SK-N-DZ (cell line): Measurements from ENCODE around the gene EEF2KMT. TPM values are rescaled to one million over a fixed set of nuclear protein-coding genes. Genes with fewer than 3 reads are reported as not detected.
A peak's percentile ranks its signal among the peaks of the same experiment; 100 is the strongest.
"Not testable (repeated sequence)": the region's sequence is repeated elsewhere in the genome, so short reads cannot be mapped to it uniquely, and the experiment has no call there.

ENCODE experiments used
- DNase-seq: peaks from one replicate; pipeline ENCODE4 v3.0.0-alpha.2; 2015; ENCODE audit warnings: low spot score
- polyA plus RNA-seq, 2 experiments: library from polyadenylated mRNA; depleted of rRNA; stranded (reverse); fragments of >200 nt; gene quantifications; 2 replicates each; pipeline ENCODE4 v1.2.3, GENCODE V29; 2014

EEF2KMT gene
- polyA plus RNA-seq (2014; cell fraction: cytosol; rRNA removed): 19.8 and 25.1 TPM in 2 replicates
- polyA plus RNA-seq (2014; cell fraction: nucleus; rRNA removed): 18.3 and 19.6 TPM in 2 replicates

GRCh38 chr16:5097470-5098220, at the start of gene EEF2KMT:
Gene EEF2KMT, minus strand, starts transcription at chr16:5097795. Its CDS starts 56 bp downstream, at chr16:5097739.
- DNase-seq: peak; percentile 99

DNA sequence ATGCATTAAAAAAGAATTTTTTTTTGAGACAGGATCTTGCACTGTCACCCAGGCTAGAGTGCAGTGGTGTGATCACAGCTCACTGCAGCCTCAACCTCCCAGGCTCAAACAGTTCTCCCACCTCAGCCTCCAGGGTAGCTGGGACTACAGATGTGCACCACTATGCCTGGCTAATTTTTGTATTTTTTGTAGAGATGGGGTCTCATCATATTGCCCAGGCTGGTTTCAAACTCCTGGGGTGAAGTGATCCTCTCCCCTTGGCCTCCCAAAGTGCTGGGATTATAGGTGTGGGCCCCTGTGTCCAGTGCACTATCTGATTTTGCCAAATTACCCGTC, 47.0 kb upstream of the EEF2KMT start:
- not testable (repeated sequence) for DNase-seq

DNA sequence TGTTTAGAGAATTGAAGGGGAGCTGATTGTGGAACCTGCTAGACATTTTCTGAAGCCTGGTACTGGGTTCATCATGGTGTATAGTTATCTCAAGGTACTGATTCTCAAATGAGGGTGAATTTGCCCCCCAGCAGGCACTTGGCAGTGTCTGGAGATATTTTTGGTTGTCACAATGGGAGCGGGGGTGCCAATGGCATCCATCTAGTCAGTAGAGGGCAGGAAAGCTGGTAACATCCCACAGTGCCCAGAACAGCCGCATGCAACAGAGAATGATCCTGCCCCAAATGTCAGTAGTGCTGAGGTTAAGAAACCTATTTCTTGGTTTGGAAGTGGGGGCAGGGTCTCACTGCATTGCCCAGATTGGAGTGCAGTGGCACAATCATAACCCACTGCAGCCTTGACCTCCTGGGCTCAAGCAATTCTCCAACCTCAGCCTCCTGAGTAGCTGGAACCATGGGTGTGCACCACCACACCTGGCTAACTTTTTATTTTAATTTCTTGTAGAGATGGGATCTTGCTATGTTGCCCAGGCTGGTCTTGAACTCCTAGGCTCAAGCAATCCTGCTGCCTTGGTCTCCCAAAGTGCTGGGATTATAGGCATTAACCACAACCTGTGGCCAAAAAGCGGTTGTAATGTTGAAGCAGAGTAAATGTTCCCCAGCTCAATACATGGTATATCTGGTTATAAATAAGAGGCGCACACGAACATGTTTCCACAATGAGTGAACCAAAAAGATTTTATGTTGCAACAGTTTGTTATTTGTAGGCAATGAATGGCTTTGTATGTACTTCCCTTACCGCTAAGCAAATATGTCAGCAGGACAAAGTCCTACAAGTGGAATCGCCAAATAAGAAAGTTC, 46.4 kb upstream of the EEF2KMT start:
- no peak for DNase-seq

DNA sequence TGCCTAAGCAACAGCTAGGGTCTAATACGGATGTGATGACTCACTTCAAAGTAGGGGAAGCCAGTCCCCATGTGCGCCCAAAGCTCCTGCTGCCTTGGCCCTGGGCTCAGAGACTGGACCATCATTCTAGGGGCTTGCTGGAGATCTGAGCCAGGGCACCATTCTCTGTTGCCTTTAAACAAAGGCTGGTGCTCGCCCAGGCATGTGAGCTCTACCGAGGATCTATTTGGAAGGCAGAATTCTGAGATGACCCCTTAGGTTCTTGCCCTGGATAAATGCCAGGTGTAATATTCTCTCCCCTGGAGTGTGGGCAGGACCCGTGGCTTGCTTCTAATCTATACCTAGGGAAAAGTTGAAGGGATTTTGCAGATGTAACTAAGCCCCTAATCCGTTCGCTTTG, 42.6 kb upstream of the EEF2KMT start:
- not testable (repeated sequence) for DNase-seq

- DNase-seq: not testable (repeated sequence)
Observed at GRCh38 chr16:5134739-5135452, 37.3 kb upstream of the EEF2KMT start.

- DNase-seq: not testable (repeated sequence)
Observed at GRCh38 chr16:5132915-5133600, 35.5 kb upstream of the EEF2KMT start.

- DNase-seq: not testable (repeated sequence)
Observed at GRCh38 chr16:5131467-5132004, 33.9 kb upstream of the EEF2KMT start.

- peak; percentile 42 for DNase-seq
Observed at GRCh38 chr16:5117300-5118087, 19.9 kb upstream of the EEF2KMT start.

DNA sequence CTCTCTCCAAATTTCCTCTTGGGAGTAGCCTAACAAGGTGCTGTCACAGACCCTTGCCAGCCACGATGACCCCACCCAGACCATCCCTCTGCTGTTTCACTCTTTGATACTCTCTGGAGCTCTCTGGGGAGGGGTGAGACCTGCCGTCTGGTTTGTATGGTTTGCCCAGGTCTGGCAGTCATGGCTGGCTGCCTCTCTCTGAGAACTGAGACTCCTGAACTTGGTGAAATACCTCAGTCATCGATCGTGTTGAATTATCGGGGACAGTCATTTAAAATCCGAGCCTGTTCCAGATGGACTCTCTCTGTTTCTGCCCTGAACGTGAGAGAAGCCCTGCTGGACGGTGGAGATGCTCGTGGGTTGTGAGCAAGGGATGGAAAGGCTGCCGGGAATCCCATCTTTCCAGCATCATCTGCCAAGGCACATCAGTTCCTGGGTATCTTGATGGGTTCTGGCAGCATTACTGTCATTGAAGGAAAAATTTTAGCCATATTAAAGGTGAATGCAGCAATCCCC, 19.2 kb upstream of the EEF2KMT start:
- not testable (repeated sequence) for DNase-seq

GRCh38 chr16:5110933-5111332, 13.3 kb upstream of the EEF2KMT start:
- DNase-seq: not testable (repeated sequence)

- no peak for DNase-seq
Observed at GRCh38 chr16:5108505-5109158, 11.0 kb upstream of the EEF2KMT start.

DNA sequence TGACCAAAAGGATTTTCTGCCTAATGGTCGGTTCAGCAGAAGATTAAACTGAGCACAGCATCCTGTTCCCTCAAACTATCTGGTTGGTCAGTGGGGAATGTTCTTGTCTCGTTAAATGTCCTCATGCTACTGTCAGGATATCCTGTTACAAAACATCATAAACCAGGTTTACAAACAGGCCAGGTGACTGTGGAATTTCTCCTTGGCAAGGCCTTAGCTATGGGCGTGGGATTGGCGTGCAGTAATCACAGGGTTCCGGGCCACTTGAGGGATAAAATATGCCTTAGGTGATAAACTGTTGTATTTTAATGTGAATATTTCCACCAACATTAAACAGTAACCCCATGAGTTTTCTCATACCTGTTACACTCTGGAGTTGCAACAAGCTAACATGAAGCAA, 7.4 kb upstream of the EEF2KMT start:
- not testable (repeated sequence) for DNase-seq

DNA sequence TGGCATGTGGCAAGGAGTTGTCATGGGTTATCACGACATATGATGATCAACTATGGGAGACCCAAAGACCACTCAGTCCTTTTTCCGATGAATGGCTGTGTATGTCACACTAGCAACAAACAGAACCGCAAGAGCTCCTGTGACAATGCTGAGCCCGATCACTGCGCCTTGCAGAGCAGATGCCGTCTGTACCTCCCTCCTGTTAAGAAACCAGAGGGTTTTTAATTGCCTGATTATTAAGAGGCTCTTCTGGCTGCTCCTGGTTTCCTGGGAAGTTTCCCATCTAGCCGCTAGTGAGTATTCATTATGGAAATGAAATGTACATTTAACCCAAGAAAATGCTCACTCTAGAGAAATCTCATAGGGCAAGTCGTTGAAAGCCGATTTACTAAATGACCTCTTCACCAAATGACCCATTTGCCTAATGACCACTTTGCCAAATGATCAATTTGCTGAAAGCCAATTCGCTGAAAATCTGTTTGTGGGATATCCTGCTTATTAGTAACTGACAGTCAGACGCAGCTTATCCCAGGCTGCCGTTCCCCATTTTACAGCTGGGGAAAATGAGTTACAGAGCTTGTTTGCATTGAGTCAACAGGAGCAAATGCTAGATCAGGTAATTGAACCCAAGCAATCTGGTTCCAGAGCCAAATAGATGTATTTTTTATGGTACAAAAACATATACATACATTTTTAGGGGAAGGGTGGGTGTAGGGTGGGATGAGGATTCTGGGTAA, 5.9 kb upstream of the EEF2KMT start:
- DNase-seq: not testable (repeated sequence)

DNA sequence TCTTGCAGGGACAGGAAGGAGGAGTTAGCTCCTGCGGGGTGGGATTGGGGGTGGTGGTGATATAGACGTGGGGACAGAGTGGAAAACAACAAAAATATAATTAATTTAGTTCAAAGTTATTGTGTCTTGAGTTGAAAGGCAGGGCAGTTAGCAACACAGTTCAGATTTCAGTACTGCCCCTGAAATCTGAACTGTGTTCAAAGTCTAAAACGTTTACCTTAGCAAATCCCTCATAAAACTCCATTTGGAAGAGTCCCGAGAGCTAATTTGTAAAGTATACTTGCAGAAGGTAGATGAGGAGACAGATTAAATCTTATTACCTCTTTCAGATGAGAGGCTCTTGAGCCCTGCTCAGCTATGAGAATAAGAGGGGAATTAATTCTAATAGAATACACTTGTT, 1.6 kb upstream of the EEF2KMT start:
- DNase-seq: not testable (repeated sequence)

DNA sequence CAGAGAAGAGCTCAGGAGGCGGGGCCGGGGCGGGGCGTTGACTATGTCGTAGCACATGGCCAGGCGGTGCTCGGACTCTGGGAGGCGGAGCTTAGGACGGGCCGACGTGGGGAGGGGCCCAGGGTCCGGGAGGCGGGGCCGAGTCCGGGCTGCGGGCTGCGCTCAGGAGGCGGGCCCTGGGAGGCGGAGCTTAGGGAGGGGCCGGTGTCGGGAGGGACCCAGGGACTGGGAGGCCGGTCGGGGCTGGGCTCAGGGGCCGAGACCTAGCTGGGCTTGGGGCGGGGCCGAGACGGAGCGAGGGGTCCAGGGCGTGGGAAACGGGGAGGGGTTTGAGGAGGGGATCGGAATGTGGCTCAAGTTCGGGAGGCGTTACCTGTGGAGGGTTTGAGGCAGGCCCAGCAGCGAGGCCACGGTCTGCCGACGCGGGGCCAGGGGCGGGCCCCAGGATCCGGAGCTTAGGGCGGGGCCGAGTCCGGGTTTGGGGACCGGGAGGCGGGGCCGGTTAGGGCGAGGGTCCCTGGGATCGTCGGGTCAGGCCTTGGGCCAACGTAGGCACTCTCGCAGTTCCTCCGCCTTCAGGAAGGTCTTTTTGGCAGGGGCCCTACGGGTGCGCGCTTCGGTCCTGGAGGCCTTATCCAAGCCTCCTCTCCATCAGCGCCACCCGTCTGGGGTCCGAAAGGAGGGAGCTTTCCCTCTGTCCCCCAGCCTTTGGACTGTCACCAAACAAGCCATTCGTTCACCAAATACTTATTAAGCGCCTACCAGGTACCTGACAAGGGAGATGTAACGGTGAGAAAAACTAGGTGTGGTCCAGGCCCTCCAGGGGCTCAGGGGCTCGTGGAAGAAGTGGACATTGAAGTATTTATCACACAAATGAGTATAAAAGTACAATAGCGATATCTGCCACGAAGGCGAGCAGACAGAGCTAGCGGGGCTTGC, 895 bp upstream of the EEF2KMT start:
- DNase-seq: peak; percentile 72

DNA sequence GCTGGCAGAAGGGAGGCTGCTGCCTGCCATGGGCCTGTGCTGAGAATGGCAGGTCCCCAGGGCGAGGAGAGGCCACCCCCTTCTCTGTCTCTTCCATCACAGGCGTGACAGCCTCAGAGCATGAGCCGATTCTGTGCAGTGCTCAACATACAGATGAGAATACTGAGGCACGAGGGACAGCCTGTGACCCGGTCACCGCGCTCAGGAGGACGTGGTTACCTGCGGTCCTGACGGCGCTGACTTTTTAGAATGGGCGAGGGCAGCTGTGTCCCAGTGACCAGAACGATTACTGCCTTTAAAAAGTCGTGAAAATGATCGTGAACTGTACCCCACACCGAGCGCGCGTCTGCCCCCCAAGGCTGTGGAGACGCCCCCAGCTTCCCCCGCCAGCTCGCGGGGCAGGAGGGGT, 530 bp downstream of the EEF2KMT start:
- DNase-seq: peak; percentile 52

DNA sequence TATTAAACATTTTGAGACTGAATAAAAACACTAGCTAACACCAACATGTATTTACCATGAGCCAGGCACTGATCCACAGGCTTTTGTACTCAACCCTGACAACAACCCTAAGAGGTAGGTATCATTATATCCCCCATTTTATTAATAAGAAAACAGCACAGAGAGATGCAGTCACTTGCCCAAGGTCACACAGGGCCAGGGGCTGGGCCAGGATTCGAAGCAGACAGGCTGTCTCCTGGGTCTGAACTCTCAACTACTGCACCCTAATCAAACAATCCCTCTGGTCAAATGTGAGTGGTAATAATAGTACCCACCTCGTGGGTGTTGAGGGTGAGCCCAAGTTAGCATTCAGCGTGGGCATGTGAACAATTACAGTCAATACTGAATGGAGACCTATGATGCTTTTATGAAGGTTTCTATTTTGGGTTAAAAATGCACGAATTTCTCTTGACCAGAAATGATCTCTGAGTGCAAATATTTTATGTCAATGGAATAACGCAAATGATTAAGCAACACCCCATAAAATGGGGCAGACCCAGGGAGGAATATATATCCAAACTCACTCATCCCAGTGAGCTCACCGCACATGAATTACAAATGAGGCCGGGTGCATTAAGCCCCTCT, 1.0 kb downstream of the EEF2KMT start:
- DNase-seq: not testable (repeated sequence)
